ENCODE measurements around the gene ZNF418. TPM values are rescaled to one million over a fixed set of nuclear protein-coding genes. Genes with fewer than 3 reads are reported as not detected.

Gene ZNF418
- total RNA-seq (2016; rRNA removed; fragmentation: Illumina TruSeq; extraction: Trizol) (0.27 TPM in 1 of 2 replicates, not detected in the other), polyA plus RNA-seq (2011; rRNA removed) (0.03 and 0.07 TPM in 2 replicates), polyA minus RNA-seq (2011; rRNA and poly(A)+ RNA removed; ENCODE audit: low replicate concordance) (0.28 TPM in 1 of 2 replicates, not detected in the other), Bru-seq, nascent RNA (percentile 37 among the genes with signal in this experiment), BruChase-seq, experiment 1, labeled RNA remaining after a 6-hour chase (percentile 41 among the genes with signal in this experiment), BruChase-seq, experiment 2, labeled RNA remaining after a 2-hour chase (percentile 41 among the genes with signal in this experiment)
- 0.44 and 0.51 TPM in 2 replicates for total RNA-seq (2016; cell fraction: cytosol; rRNA removed; fragmentation: Illumina TruSeq; extraction: Trizol; ENCODE audit: low read depth)
- total RNA-seq (2016; cell fraction: insoluble cytoplasmic fraction; rRNA removed; fragmentation: Illumina TruSeq; extraction: Trizol) = 0.32 TPM in 1 of 2 replicates, not detected in the other
- total RNA-seq (2016; cell fraction: membrane; rRNA removed; fragmentation: Illumina TruSeq; extraction: Trizol) = 0.45 and 0.65 TPM in 2 replicates
- 0.31 and 0.37 TPM in 2 replicates for total RNA-seq (2016; cell fraction: nucleus; rRNA removed; fragmentation: Illumina TruSeq; extraction: Trizol)
- polyA plus RNA-seq (2011; cell fraction: cytosol; rRNA removed) = not detected in 2 replicates
- 0.16 and 1.5 TPM in 2 replicates for polyA plus RNA-seq (2011; cell fraction: nucleus; rRNA removed)
- 0.04 and 0.23 TPM in 2 replicates for polyA plus RNA-seq (2012)
- polyA plus RNA-seq (2016; cell fraction: cytosol; fragmentation: Illumina TruSeq; extraction: Trizol; ENCODE audit: low read depth) = not detected in 2 replicates
- polyA plus RNA-seq (2016; cell fraction: insoluble cytoplasmic fraction; fragmentation: Illumina TruSeq; extraction: Trizol; ENCODE audit: low read depth) = not detected in 2 replicates
- not detected in 2 replicates for polyA plus RNA-seq (2016; cell fraction: membrane; fragmentation: Illumina TruSeq; extraction: Trizol; ENCODE audit: low read depth)
- polyA plus RNA-seq (2016; cell fraction: nucleus; fragmentation: Illumina TruSeq; extraction: Trizol; ENCODE audit: insufficient read depth, low read depth) = 0.42 and 0.89 TPM in 2 replicates
- polyA minus RNA-seq (2011; cell fraction: cytosol; rRNA and poly(A)+ RNA removed) = not detected in 2 replicates
- 1.4 and 1.6 TPM in 2 replicates for polyA minus RNA-seq (2011; cell fraction: nucleus; rRNA and poly(A)+ RNA removed)
- long read RNA-seq, experiment 1 = 0 reads
- long read RNA-seq, experiment 2 = 0 reads

DNA sequence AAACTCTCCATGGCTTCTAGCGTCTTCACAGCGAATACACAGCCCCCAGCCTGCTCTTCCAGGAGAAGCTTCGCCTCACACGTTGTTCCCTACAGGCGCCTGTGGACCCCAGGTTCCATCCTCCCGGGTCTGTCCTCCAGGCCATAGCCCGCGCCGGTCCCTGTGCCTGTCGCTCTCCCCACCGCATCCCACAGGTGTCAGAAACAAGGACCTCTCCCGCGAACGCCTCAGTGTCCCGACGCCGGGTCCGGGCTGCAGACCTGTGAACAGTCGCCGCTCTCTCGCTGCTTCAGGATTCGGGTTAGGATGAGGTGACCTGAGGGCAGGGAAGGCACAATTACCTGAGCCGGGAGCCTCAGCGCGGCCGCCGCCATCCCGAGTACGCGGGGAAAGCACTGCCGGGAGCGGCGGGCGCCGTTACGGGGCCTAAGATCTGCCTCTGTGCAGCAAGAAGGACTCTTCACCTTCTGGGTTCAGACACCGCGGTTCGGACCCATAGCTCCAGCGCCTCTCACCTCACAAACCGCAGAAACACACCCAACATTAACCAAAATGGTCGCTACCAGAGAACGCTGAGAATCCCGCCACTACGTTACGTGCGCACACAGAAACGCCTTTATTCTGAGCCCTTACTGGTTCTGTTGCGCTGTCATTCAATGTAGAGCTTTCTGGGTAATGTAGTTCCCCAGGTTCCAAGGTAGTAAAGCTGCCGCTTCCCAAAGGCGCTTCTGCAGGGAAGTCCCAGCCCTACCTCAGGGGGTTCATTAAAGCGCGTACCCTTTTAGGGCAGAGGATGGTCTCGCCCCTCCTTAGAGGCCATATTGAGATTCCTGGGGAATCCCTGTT is at the start of gene ZNF418:
Gene ZNF418 (minus strand): TSS at position 583 of the 846 bp plus-strand sequence. CDS start 1,580 bp downstream, outside the sequence.
- BruUV-seq (replicated peaks) = no TSS peak
- no peak within 1 kb of the TSS for H3K4me3 ChIP-seq (replicated peaks in 1 of 3; ENCODE audit: insufficient read depth in 1 of 3, low read depth in 2 of 3, low read length in 3 of 3)
- H3K9ac ChIP-seq (ENCODE audit: insufficient read depth, low read depth, low read length) = no peak within 1 kb of the TSS
- POLR2A ChIA-PET = no interaction called here
- FAIRE-seq = no peak
- no peak within 1 kb of the TSS for H2AFZ ChIP-seq (ENCODE audit: low read length)
- TF ChIP-seq TP53 (CRISPR knock-in tag; conservative IDR thresholded peaks at IDR 0.05) = no peak
- no peak for TF ChIP-seq SRY (CRISPR knock-in tag; IDR thresholded peaks at IDR 0.05)
- TF ChIP-seq PCBP1 (IDR thresholded peaks at IDR 0.05; ENCODE audit: borderline replicate concordance, low read depth, low read length) = no peak
- TF ChIP-seq ISL2 (CRISPR knock-in tag; IDR thresholded peaks at IDR 0.05) = no peak
- TF ChIP-seq ZNF709 (CRISPR knock-in tag; IDR thresholded peaks at IDR 0.05) = no peak
- TF ChIP-seq TBX2 (CRISPR knock-in tag; IDR thresholded peaks at IDR 0.05; ENCODE audit: borderline replicate concordance) = no peak
- TF ChIP-seq HNRNPLL (IDR thresholded peaks at IDR 0.05; ENCODE audit: low read depth, low read length, poor library complexity, severe bottlenecking) = peak; percentile 12
- H4K20me1 ChIP-seq (ENCODE audit: insufficient read depth, low read length) = no peaks in the 10 kb centered on the region
- 98% methylated on average over 54 of the region's 54 CpGs for WGBS (ENCODE audit: low lambda C conversion rate)
- H3K79me2 ChIP-seq (ENCODE audit: insufficient read depth, low read length) = no peaks in the 10 kb centered on the region
- H3K27ac ChIP-seq (ENCODE audit: extremely low read length, insufficient read depth, low read length) = no peak within 1 kb of the TSS
- H3K36me3 ChIP-seq (replicated peaks in 1 of 2; ENCODE audit: control insufficient read depth in 1 of 2, insufficient read depth in 2 of 2, low read length in 2 of 2) = no peaks in the 10 kb centered on the region
- ATAC-seq = no peak
- peaks cover 50% of the 10 kb centered on the region for H3K9me3 ChIP-seq (ENCODE audit: low read length)
- CTCF ChIA-PET (ENCODE audit: low intra/inter-chr PET ratio, low total read pairs) = no interaction called here
- in situ Hi-C loops (cut with HindIII; ENCODE audit: extremely low pct_ligation_motif_present, low pct_unique_long_range_greater_than_20kb) (no loop called here), intact Hi-C loops (cut with micrococcal nuclease; ENCODE audit: unreplicated experiment) (no loop called here)
- H3K4me1 ChIP-seq (ENCODE audit: insufficient read depth, low read length) = no peaks in the 10 kb centered on the region
- H3K4me2 ChIP-seq (ENCODE audit: low read depth, low read length) = no peak within 1 kb of the TSS
- DNase-seq (ENCODE audit: low spot score) = no peak
- H3K27me3 ChIP-seq (ENCODE audit: control insufficient read depth in 1 of 2, insufficient read depth in 2 of 2, low read length in 2 of 2) = no peaks in the 10 kb centered on the region

Measured in HepG2 (cell line).